Activated B cell treated with CpG ODN at 0.5 μM for 24 hours (primary cell): ENCODE results near the gene CT45A10. TPM values are rescaled to one million over a fixed set of nuclear protein-coding genes. Genes with fewer than 3 reads are reported as not detected.
"Not testable (repeated sequence)": the region's sequence is repeated elsewhere in the genome, so short reads cannot be mapped to it uniquely, and the experiment has no call there.

ENCODE experiments used
- ATAC-seq: fragments of 200-7000 bp; cut with Tn5 transposase; one replicate; pipeline ENCODE4 v1.10.0; 2021; ENCODE audit warnings: low read depth, mild to moderate bottlenecking, moderate library complexity
- CTCF ChIA-PET: fragments of 350-600 bp; sonication (Branson Sonifier 250); formaldehyde crosslinking; loops from one replicate; lab custom pipeline; 2021; ENCODE audit warnings: antibody characterized with exemption; lab: Charles Lee
- POLR2A ChIA-PET: fragments of 350-600 bp; sonication (Branson Sonifier 250); formaldehyde crosslinking; loops from one replicate; lab custom pipeline; 2021; ENCODE audit warnings: antibody characterized with exemption; lab: Charles Lee
- DNase-seq: peaks from one replicate; pipeline ENCODE4 v3.0.0; 2022
- H3K27ac Mint-ChIP-seq: one replicate; pipeline ENCODE4 v1.8.0; 2020; ENCODE audit warnings: mixed read lengths
- H3K27me3 Mint-ChIP-seq: one replicate; pipeline ENCODE4 v1.8.0; 2021; ENCODE audit warnings: mixed read lengths
- H3K36me3 Mint-ChIP-seq: one replicate; pipeline ENCODE4 v1.8.0; 2021; ENCODE audit warnings: low read depth, mixed read lengths
- H3K4me1 Mint-ChIP-seq: one replicate; pipeline ENCODE4 v1.8.0; 2021; ENCODE audit warnings: mixed read lengths
- H3K4me3 Mint-ChIP-seq: one replicate; pipeline ENCODE4 v1.8.0; 2020; ENCODE audit warnings: mild to moderate bottlenecking, mixed read lengths
- H3K9me3 Mint-ChIP-seq: one replicate; pipeline ENCODE4 v1.8.0; 2020; ENCODE audit warnings: mixed read lengths
- CTCF ChIP-seq: fragments of 200-600 bp; IDR thresholded peaks from one replicate; pipeline ENCODE4 v1.8.0; 2022; ENCODE audit warnings: antibody characterized with exemption, mild to moderate bottlenecking
- intact Hi-C: fragments of 100-400 bp; cut with micrococcal nuclease; formaldehyde crosslinking; loops from one replicate; pipeline ENCODE4 v1.15.1; 2024
- total RNA-seq: library from RNA; stranded (reverse); gene quantifications from 2 replicates; pipeline ENCODE4 v1.2.3, GENCODE V29; 2022

CT45A10 gene
- total RNA-seq = not detected in 2 replicates

- no peaks in the 10 kb centered on the region for H3K9me3 Mint-ChIP-seq
- POLR2A ChIA-PET = no interaction called here
- no peak for ATAC-seq
- H3K27ac Mint-ChIP-seq = no peak within 1 kb of the TSS
- no peak for DNase-seq
- no peaks in the 10 kb centered on the region for H3K36me3 Mint-ChIP-seq
- H3K4me1 Mint-ChIP-seq = no peaks in the 10 kb centered on the region
- no peak for TF ChIP-seq CTCF
- CTCF ChIA-PET = no interaction called here
- peaks cover 2% of the 10 kb centered on the region for H3K27me3 Mint-ChIP-seq
- intact Hi-C loops = no loop called here
- no peak within 1 kb of the TSS for H3K4me3 Mint-ChIP-seq
Measured at GRCh38 chrX:135893294-135893817, at the start of gene CT45A10, which contains the start of gene SAGE1. CT45A10 (minus strand) TSS chrX:135893444; CDS start chrX:135885344, 8,100 bp downstream. SAGE1 (plus strand) TSS chrX:135893716; CDS start chrX:135896243, 2,527 bp downstream.

- Mint-ChIP-seq H3K36me3 (no peaks in the 10 kb centered on the region), H3K9me3 (no peaks in the 10 kb centered on the region), H3K27ac (no peak overlapping the region), H3K4me3 (no peak overlapping the region), H3K4me1 (no peaks in the 10 kb centered on the region), H3K27me3 (no peaks in the 10 kb centered on the region)
- no peak for TF ChIP-seq CTCF
- CTCF ChIA-PET = interaction anchor here (0.7 to 1.8 kb wide), 3 partner anchors 11 to 388 kb away, joined by 3 to 4 read pairs (median 4); no protein-coding TSS in a partner anchor
- ATAC-seq (no peak), DNase-seq (peak; percentile 15)
- POLR2A ChIA-PET = no interaction called here
- intact Hi-C loops = loop anchor here (1.0 to 10.0 kb wide), 3 partner anchors 387 to 965 kb away; no protein-coding TSS in a partner anchor
Measured at GRCh38 chrX:135931644-135932487, 38.6 kb upstream of the CT45A10 start.

- DNase-seq = no peak
- ATAC-seq = no peak
- intact Hi-C loops = no loop called here
- ChIA-PET CTCF (no interaction called here), POLR2A (no interaction called here)
- Mint-ChIP-seq H3K27me3 (no peaks in the 10 kb centered on the region), H3K4me1 (no peaks in the 10 kb centered on the region), H3K27ac (no peak overlapping the region), H3K36me3 (no peaks in the 10 kb centered on the region), H3K4me3 (no peak overlapping the region), H3K9me3 (no peaks in the 10 kb centered on the region)
- TF ChIP-seq CTCF = no peak
Measured at GRCh38 chrX:135927897-135928296, 34.7 kb upstream of the CT45A10 start.

GRCh38 chrX:135923353-135923752 lies 30.1 kb upstream of the CT45A10 start:
- intact Hi-C loops = no loop called here
- Mint-ChIP-seq H3K27me3 (no peaks in the 10 kb centered on the region), H3K9me3 (no peaks in the 10 kb centered on the region), H3K4me3 (no peak overlapping the region), H3K4me1 (no peaks in the 10 kb centered on the region), H3K27ac (no peak overlapping the region), H3K36me3 (no peaks in the 10 kb centered on the region)
- ChIA-PET CTCF (no interaction called here), POLR2A (no interaction called here)
- no peak for DNase-seq
- no peak for ATAC-seq
- TF ChIP-seq CTCF = no peak

GRCh38 chrX:135920516-135920915 lies 27.3 kb upstream of the CT45A10 start:
- H3K36me3 Mint-ChIP-seq, POLR2A ChIA-PET, intact Hi-C loops, H3K4me1 Mint-ChIP-seq, H3K4me3 Mint-ChIP-seq, H3K9me3 Mint-ChIP-seq, H3K27ac Mint-ChIP-seq, ATAC-seq, DNase-seq, H3K27me3 Mint-ChIP-seq: not testable (repeated sequence)
- CTCF ChIA-PET = interaction anchor here (1.0 kb wide), 1 partner anchor 11 kb away, joined by 3 read pairs; no protein-coding TSS in a partner anchor
